ENCODE data around the gene METTL26. TPM values are rescaled to one million over a fixed set of nuclear protein-coding genes. Genes with fewer than 3 reads are reported as not detected.
"Not testable (repeated sequence)": the region's sequence is repeated elsewhere in the genome, so short reads cannot be mapped to it uniquely, and the experiment has no call there.

METTL26 gene
- polyA plus RNA-seq, 3 donors = 39.3 to 62.6 (median 60.9) TPM

- DNase-seq (ENCODE audit: extremely low read depth in 1 of 11, low read depth in 9 of 11, low spot score in 4 of 11) = no peak
Observed at GRCh38 chr16:620700-621525, 15.2 kb downstream of the METTL26 start.

- DNase-seq (ENCODE audit: extremely low read depth in 1 of 11, low read depth in 9 of 11, low spot score in 4 of 11) = no peak
Observed at GRCh38 chr16:619476-620100, 16.5 kb downstream of the METTL26 start.

- DNase-seq (ENCODE audit: extremely low read depth in 1 of 11, low read depth in 9 of 11, low spot score in 4 of 11) = no peak
Observed at GRCh38 chr16:617855-618254, 18.2 kb downstream of the METTL26 start.

GRCh38 chr16:616733-617586 lies 19.1 kb downstream of the METTL26 start:
- no peak for DNase-seq (ENCODE audit: extremely low read depth in 1 of 11, low read depth in 9 of 11, low spot score in 4 of 11)

GRCh38 chr16:615122-615521 lies 21.0 kb downstream of the METTL26 start:
- no peak for DNase-seq (ENCODE audit: extremely low read depth in 1 of 11, low read depth in 9 of 11, low spot score in 4 of 11)

GRCh38 chr16:610513-611381 lies 25.4 kb downstream of the METTL26 start:
- DNase-seq (ENCODE audit: extremely low read depth in 1 of 11, low read depth in 9 of 11, low spot score in 4 of 11) = no peak

GRCh38 chr16:609984-610383 lies 26.1 kb downstream of the METTL26 start:
- no peak for DNase-seq (ENCODE audit: extremely low read depth in 1 of 11, low read depth in 9 of 11, low spot score in 4 of 11)

- DNase-seq (ENCODE audit: extremely low read depth in 1 of 11, low read depth in 9 of 11, low spot score in 4 of 11) = no peak
Observed at GRCh38 chr16:609316-609715, 26.8 kb downstream of the METTL26 start.

GRCh38 chr16:608019-608418 lies 28.1 kb downstream of the METTL26 start:
- no peak for DNase-seq (ENCODE audit: extremely low read depth in 1 of 11, low read depth in 9 of 11, low spot score in 4 of 11)

GRCh38 chr16:606656-607307 lies 29.3 kb downstream of the METTL26 start:
- DNase-seq (ENCODE audit: extremely low read depth in 1 of 11, low read depth in 9 of 11, low spot score in 4 of 11) = no peak

- DNase-seq (ENCODE audit: extremely low read depth in 1 of 11, low read depth in 9 of 11, low spot score in 4 of 11) = no peak
Observed at GRCh38 chr16:603933-604332, 32.2 kb downstream of the METTL26 start.

- no peak for DNase-seq (ENCODE audit: extremely low read depth in 1 of 11, low read depth in 9 of 11, low spot score in 4 of 11)
Observed at GRCh38 chr16:600781-601180, 35.3 kb downstream of the METTL26 start.

GRCh38 chr16:598823-599739 lies 37.0 kb downstream of the METTL26 start:
- no peak for DNase-seq (ENCODE audit: extremely low read depth in 1 of 11, low read depth in 9 of 11, low spot score in 4 of 11)

GRCh38 chr16:597655-598054 lies 38.5 kb downstream of the METTL26 start:
- DNase-seq (ENCODE audit: extremely low read depth in 1 of 11, low read depth in 9 of 11, low spot score in 4 of 11) = not testable (repeated sequence)

GRCh38 chr16:596736-597060 lies 39.4 kb downstream of the METTL26 start:
- no peak for DNase-seq (ENCODE audit: extremely low read depth in 1 of 11, low read depth in 9 of 11, low spot score in 4 of 11)

- no peak for DNase-seq (ENCODE audit: extremely low read depth in 1 of 11, low read depth in 9 of 11, low spot score in 4 of 11)
Observed at GRCh38 chr16:595942-596735, 40.0 kb downstream of the METTL26 start.

GRCh38 chr16:595094-595528 lies 41.0 kb downstream of the METTL26 start:
- no peak for DNase-seq (ENCODE audit: extremely low read depth in 1 of 11, low read depth in 9 of 11, low spot score in 4 of 11)

Measured in renal cortex interstitium (tissue), 11 donors.